ENCODE data around the gene IL34. TPM values are rescaled to one million over a fixed set of nuclear protein-coding genes. Genes with fewer than 3 reads are reported as not detected.

The IL34 gene
- total RNA-seq, 1 experiment from 2014 or later: 4.4 TPM

GRCh38 chr16:70703835-70704381, 57.5 kb downstream of the IL34 start:
- no CpG with 5 or more reads among the region's 6 CpGs for WGBS (ENCODE audit: extremely low coverage, insufficient read length, low lambda C conversion rate)
- Mint-ChIP-seq H3K36me3 (ENCODE audit: insufficient read depth in 1 of 3, low read depth in 3 of 3) (peaks cover 4 to 15% (median 11%) of the 10 kb centered on the region in 3 experiments; a peak in 4 of 7 replicates), H3K9me3 (no peaks in the 10 kb centered on the region; a peak in 1 of 5 replicates), H3K27me3 (ENCODE audit: low read depth) (no peaks in the 10 kb centered on the region; the same call in 1 of the 2 replicates), H3K4me1 (peaks cover 37 to 43% of the 10 kb centered on the region in 2 experiments), H3K27ac (peak overlapping the region in 1 of 3 experiments; percentile 18; a peak in 1 of 7 replicates), H3K4me3 (no peak overlapping the region; a peak in 1 of 5 replicates)
- Histone ChIP-seq H2BK15ac (ENCODE audit: low read depth, low read length) (no peak overlapping the region), H3K9me3 (ENCODE audit: control insufficient read depth, low read depth, low read length) (no peaks in the 10 kb centered on the region), H3K23me2 (ENCODE audit: insufficient read length, low read depth, low read length, poor library complexity, severe bottlenecking) (no peaks in the 10 kb centered on the region), H4K5ac (ENCODE audit: insufficient read length, low read depth, low read length) (no peak overlapping the region), H4K20me1 (ENCODE audit: control insufficient read depth, insufficient read depth, insufficient read length) (no peaks in the 10 kb centered on the region), H3K27me3 (ENCODE audit: insufficient read depth, low read length) (no peaks in the 10 kb centered on the region), H2BK12ac (ENCODE audit: insufficient read length, low read depth, low read length) (no peak overlapping the region), H3K4ac (ENCODE audit: low read depth, low read length) (no peak overlapping the region), H4K8ac (replicated peaks; ENCODE audit: insufficient read length, low read depth, low read length) (no peak overlapping the region), H3K18ac (ENCODE audit: insufficient read length, low read depth, low read length) (no peak overlapping the region), H2BK120ac (ENCODE audit: low read depth, low read length, poor library complexity, severe bottlenecking) (no peak overlapping the region), H3K4me2 (ENCODE audit: insufficient read depth, insufficient read length, low read length) (no peak overlapping the region), H3T11ph (ENCODE audit: low read length) (no peak overlapping the region), H3K9ac (ENCODE audit: extremely low read depth, insufficient read length, low read length) (no peak overlapping the region), H4K91ac (ENCODE audit: insufficient read length, low read depth, low read length) (no peak overlapping the region), H3K79me1 (ENCODE audit: insufficient read depth, low read depth, low read length, poor library complexity, severe bottlenecking) (no peaks in the 10 kb centered on the region), H3K27ac (ENCODE audit: insufficient read length, low read depth, low read length) (no peak overlapping the region), H2AK5ac (ENCODE audit: insufficient read length, low read length) (no peak overlapping the region), H2AFZ (ENCODE audit: low read length) (no peak overlapping the region), H3K4me1 (ENCODE audit: insufficient read depth, low read length) (peaks cover 2% of the 10 kb centered on the region; the same call in 1 of the 2 replicates), H3K14ac (ENCODE audit: insufficient read depth, low read length) (no peak overlapping the region), H3K56ac (ENCODE audit: insufficient read length, low read depth, low read length) (no peak overlapping the region), H3K79me2 (ENCODE audit: insufficient read depth, low read length) (no peaks in the 10 kb centered on the region), H2BK5ac (ENCODE audit: insufficient read length, low read length) (no peak overlapping the region), H2BK20ac (ENCODE audit: low read depth, low read length, poor library complexity, severe bottlenecking) (no peak overlapping the region), H3K23ac (ENCODE audit: insufficient read length, low read depth, low read length) (no peak overlapping the region)
- DNase-seq: no peak
- TF ChIP-seq CTCF (conservative IDR thresholded peaks at IDR 0.05): no peak

All from H9 (cell line).